ENCODE measurements around the gene RAD1.

- TF ChIP-seq CTCF (IDR thresholded peaks at IDR 0.05; ENCODE audit: low read length) (no peak), EZH2 (IDR thresholded peaks at IDR 0.05; ENCODE audit: borderline replicate concordance, low read length) (no peak)
Measured at GRCh38 chr5:34900652-34901051, 14.7 kb downstream of the RAD1 start.

Measured in OCI-LY1 (cell line).